ENCODE data around the gene MISP3. TPM values are rescaled to one million over a fixed set of nuclear protein-coding genes. Genes with fewer than 3 reads are reported as not detected.
A peak's percentile ranks its signal among the peaks of the same experiment; 100 is the strongest.

The MISP3 gene
- total RNA-seq, 1 donor from 2014 or later: 0.79 TPM

DNA sequence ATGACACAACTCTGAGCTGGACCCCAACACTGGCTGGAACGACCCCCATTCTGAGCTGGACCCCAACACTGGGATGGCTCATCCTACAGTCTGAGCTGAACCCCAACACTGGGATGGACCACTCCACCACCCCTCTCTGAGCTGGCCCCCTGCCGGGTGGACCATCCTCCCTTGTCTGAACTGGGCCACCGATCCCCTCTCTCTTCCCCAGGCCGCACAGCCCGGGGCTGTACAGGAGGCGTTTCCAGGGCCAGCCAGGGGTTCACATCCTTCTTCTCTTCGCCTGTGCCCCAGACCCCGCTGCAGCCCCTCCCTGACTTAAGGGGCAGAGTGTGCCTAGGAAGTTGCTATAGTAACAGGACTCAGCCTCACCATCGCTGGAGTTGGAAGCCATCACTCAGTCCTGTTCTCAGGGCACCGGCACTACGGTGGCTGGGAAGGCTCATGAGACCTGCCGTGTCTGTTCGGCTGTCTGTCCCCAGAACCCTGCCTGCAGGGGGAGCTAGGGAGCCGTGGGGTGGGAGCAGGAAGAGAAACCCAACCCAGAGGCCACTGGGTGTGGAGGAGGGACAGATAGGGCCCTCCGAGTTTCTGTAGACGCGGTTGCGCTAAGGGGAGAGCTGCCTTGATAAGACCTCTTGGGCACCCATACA lies 41.3 kb downstream of the MISP3 start:
- TF ChIP-seq EZH2 (IDR thresholded peaks at IDR 0.05; ENCODE audit: insufficient read depth, low read length): no peak
- TF ChIP-seq, protein P1, sequence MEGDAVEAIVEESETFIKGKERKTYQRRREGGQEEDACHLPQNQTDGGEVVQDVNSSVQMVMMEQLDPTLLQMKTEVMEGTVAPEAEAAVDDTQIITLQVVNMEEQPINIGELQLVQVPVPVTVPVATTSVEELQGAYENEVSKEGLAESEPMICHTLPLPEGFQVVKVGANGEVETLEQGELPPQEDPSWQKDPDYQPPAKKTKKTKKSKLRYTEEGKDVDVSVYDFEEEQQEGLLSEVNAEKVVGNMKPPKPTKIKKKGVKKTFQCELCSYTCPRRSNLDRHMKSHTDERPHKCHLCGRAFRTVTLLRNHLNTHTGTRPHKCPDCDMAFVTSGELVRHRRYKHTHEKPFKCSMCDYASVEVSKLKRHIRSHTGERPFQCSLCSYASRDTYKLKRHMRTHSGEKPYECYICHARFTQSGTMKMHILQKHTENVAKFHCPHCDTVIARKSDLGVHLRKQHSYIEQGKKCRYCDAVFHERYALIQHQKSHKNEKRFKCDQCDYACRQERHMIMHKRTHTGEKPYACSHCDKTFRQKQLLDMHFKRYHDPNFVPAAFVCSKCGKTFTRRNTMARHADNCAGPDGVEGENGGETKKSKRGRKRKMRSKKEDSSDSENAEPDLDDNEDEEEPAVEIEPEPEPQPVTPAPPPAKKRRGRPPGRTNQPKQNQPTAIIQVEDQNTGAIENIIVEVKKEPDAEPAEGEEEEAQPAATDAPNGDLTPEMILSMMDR (IDR thresholded peaks at IDR 0.05; ENCODE audit: insufficient read depth, low read depth, low read length): peak; percentile 12
- H3K9me3 Mint-ChIP-seq (ENCODE audit: unreplicated experiment): no peaks in the 10 kb centered on the region
- no peak for DNase-seq (ENCODE audit: low read depth)
- Histone ChIP-seq H3K36me3 (ENCODE audit: insufficient read depth, low read length) (no peaks in the 10 kb centered on the region), H3K27ac (ENCODE audit: low read depth, low read length) (no peak overlapping the region), H3K27me3 (ENCODE audit: insufficient read depth, low read length) (no peaks in the 10 kb centered on the region), H2AFZ (ENCODE audit: low read depth, low read length) (no peak overlapping the region), H3K4me1 (ENCODE audit: insufficient read depth, low read length) (peaks cover 30% of the 10 kb centered on the region), H3K4me2 (ENCODE audit: low read length) (no peak overlapping the region), H3K4me3 (ENCODE audit: insufficient read depth, low read depth, low read length) (no peak overlapping the region), H3K9ac (ENCODE audit: low read length) (peak overlapping the region; percentile 17), H4K20me1 (ENCODE audit: insufficient read depth, low read length) (peaks cover 52% of the 10 kb centered on the region), H3K79me2 (ENCODE audit: insufficient read depth, low read length) (peaks cover 61% of the 10 kb centered on the region), H3K9me3 (ENCODE audit: insufficient read depth, low read depth, low read length) (no peaks in the 10 kb centered on the region)
- H3K4me1 Mint-ChIP-seq (ENCODE audit: low read depth, unreplicated experiment): peaks cover 17% of the 10 kb centered on the region
- no peaks in the 10 kb centered on the region for H3K27me3 Mint-ChIP-seq (ENCODE audit: low read depth, unreplicated experiment)
- H3K36me3 Mint-ChIP-seq (ENCODE audit: low read depth, unreplicated experiment): peaks cover 2% of the 10 kb centered on the region
- no peak overlapping the region for H3K4me3 Mint-ChIP-seq (ENCODE audit: unreplicated experiment)
- H3K27ac Mint-ChIP-seq (ENCODE audit: unreplicated experiment): no peak overlapping the region
- FAIRE-seq: no peak

DNA sequence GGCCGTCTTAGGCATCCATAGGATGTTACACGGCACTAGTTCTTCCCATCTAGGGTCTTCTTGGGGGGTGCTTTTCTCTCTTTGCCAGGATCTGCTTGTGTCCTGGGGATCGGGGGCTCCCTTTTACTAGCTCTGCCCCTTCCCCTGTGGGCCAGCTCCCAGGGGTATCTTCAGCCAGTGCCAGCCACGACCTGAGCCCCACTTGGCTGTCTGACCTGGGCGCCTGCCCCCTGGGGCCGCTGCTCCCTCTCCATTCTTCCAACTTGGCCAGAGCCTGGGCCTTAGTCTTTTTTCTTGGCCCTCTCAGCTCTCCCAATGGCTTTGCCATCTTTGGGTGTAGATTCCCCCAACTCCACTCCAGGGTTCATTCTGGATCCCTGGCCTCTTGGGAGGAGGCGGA lies 41.9 kb downstream of the MISP3 start:
- FAIRE-seq (no peak), DNase-seq (ENCODE audit: low read depth) (no peak)
- H3K9me3 Mint-ChIP-seq (ENCODE audit: unreplicated experiment): no peaks in the 10 kb centered on the region
- H3K36me3 Mint-ChIP-seq (ENCODE audit: low read depth, unreplicated experiment): peaks cover 2% of the 10 kb centered on the region
- peaks cover 33% of the 10 kb centered on the region for H3K4me1 ChIP-seq (ENCODE audit: insufficient read depth, low read length)
- no peaks in the 10 kb centered on the region for H3K27me3 ChIP-seq (ENCODE audit: insufficient read depth, low read length)
- H3K4me3 Mint-ChIP-seq (ENCODE audit: unreplicated experiment): no peak overlapping the region
- TF ChIP-seq, protein P1 (IDR thresholded peaks at IDR 0.05; ENCODE audit: insufficient read depth, low read depth, low read length): no peak
- TF ChIP-seq EZH2 (IDR thresholded peaks at IDR 0.05; ENCODE audit: insufficient read depth, low read length): no peak
- peaks cover 21% of the 10 kb centered on the region for H3K4me1 Mint-ChIP-seq (ENCODE audit: low read depth, unreplicated experiment)
- peaks cover 52% of the 10 kb centered on the region for H4K20me1 ChIP-seq (ENCODE audit: insufficient read depth, low read length)
- no peaks in the 10 kb centered on the region for H3K27me3 Mint-ChIP-seq (ENCODE audit: low read depth, unreplicated experiment)
- no peaks in the 10 kb centered on the region for H3K9me3 ChIP-seq (ENCODE audit: insufficient read depth, low read depth, low read length)
- H3K9ac ChIP-seq (ENCODE audit: low read length): no peak overlapping the region
- H3K27ac Mint-ChIP-seq (ENCODE audit: unreplicated experiment): no peak overlapping the region
- H3K36me3 ChIP-seq (ENCODE audit: insufficient read depth, low read length): no peaks in the 10 kb centered on the region
- no peak overlapping the region for H3K4me3 ChIP-seq (ENCODE audit: insufficient read depth, low read depth, low read length)
- H3K4me2 ChIP-seq (ENCODE audit: low read length): no peak overlapping the region
- H3K79me2 ChIP-seq (ENCODE audit: insufficient read depth, low read length): peaks cover 61% of the 10 kb centered on the region
- no peak overlapping the region for H3K27ac ChIP-seq (ENCODE audit: low read depth, low read length)
- H2AFZ ChIP-seq (ENCODE audit: low read depth, low read length): no peak overlapping the region

DNA sequence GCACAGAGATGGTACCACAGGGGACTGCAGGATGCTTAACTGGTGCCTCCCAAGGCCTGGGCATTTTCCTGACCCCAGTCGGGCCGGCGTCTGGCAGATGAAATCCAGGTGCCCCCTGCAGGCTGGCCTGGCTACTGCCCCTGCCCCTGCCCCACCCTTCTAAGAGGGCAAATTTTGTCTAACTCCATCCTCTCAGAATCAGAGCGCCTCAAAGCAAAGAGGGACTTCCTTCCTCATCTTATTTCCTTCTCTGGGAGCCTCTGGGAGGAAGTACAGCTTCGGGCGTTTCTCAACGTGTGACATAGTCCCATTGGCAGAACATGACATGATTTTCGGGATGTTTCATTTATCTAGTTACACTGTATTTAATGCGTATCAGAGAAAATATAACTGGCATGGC lies 42.3 kb downstream of the MISP3 start:
- H3K27me3 ChIP-seq (ENCODE audit: insufficient read depth, low read length): no peaks in the 10 kb centered on the region
- no peak overlapping the region for H3K27ac Mint-ChIP-seq (ENCODE audit: unreplicated experiment)
- peaks cover 33% of the 10 kb centered on the region for H3K4me1 ChIP-seq (ENCODE audit: insufficient read depth, low read length)
- FAIRE-seq: no peak
- H3K4me1 Mint-ChIP-seq (ENCODE audit: low read depth, unreplicated experiment): peaks cover 21% of the 10 kb centered on the region
- H3K27me3 Mint-ChIP-seq (ENCODE audit: low read depth, unreplicated experiment): no peaks in the 10 kb centered on the region
- H2AFZ ChIP-seq (ENCODE audit: low read depth, low read length): no peak overlapping the region
- TF ChIP-seq EZH2 (IDR thresholded peaks at IDR 0.05; ENCODE audit: insufficient read depth, low read length): no peak
- TF ChIP-seq, protein P1 (IDR thresholded peaks at IDR 0.05; ENCODE audit: insufficient read depth, low read depth, low read length): peak; percentile 11
- H3K9ac ChIP-seq (ENCODE audit: low read length): no peak overlapping the region
- no peak overlapping the region for H3K27ac ChIP-seq (ENCODE audit: low read depth, low read length)
- H3K4me3 ChIP-seq (ENCODE audit: insufficient read depth, low read depth, low read length): no peak overlapping the region
- H3K4me3 Mint-ChIP-seq (ENCODE audit: unreplicated experiment): no peak overlapping the region
- H3K36me3 Mint-ChIP-seq (ENCODE audit: low read depth, unreplicated experiment): peaks cover 2% of the 10 kb centered on the region
- H3K9me3 ChIP-seq (ENCODE audit: insufficient read depth, low read depth, low read length): no peaks in the 10 kb centered on the region
- no peaks in the 10 kb centered on the region for H3K9me3 Mint-ChIP-seq (ENCODE audit: unreplicated experiment)
- H3K79me2 ChIP-seq (ENCODE audit: insufficient read depth, low read length): peaks cover 61% of the 10 kb centered on the region
- no peak for DNase-seq (ENCODE audit: low read depth)
- peaks cover 52% of the 10 kb centered on the region for H4K20me1 ChIP-seq (ENCODE audit: insufficient read depth, low read length)
- no peak overlapping the region for H3K4me2 ChIP-seq (ENCODE audit: low read length)
- no peaks in the 10 kb centered on the region for H3K36me3 ChIP-seq (ENCODE audit: insufficient read depth, low read length)
